Peyer's patch (tissue), 4 donors: ENCODE data around the gene BCR.

ENCODE experiments used
- POLR2A ChIP-seq, 2 donors: fragments of 450-650 bp; IDR thresholded peaks; one replicate each; pipeline ENCODE4 v1.5.1; 2017; ENCODE audit warnings: antibody characterized with exemption in 2 of 2, mild to moderate bottlenecking in 2 of 2, moderate library complexity in 2 of 2
- TF ChIP-seq, protein P1 (sequence below), 6 experiments: fragments of 450-650 bp in 4 of 6; fragments of 200-600 bp in 2 of 6; sonication (generic) in 1 of 6; IDR thresholded peaks; one replicate each; pipeline ENCODE4 v1.5.1; 2017 to 2019; ENCODE audit warnings: antibody characterized with exemption in 6 of 6, mild to moderate bottlenecking in 3 of 6, moderate library complexity in 1 of 6

DNA sequence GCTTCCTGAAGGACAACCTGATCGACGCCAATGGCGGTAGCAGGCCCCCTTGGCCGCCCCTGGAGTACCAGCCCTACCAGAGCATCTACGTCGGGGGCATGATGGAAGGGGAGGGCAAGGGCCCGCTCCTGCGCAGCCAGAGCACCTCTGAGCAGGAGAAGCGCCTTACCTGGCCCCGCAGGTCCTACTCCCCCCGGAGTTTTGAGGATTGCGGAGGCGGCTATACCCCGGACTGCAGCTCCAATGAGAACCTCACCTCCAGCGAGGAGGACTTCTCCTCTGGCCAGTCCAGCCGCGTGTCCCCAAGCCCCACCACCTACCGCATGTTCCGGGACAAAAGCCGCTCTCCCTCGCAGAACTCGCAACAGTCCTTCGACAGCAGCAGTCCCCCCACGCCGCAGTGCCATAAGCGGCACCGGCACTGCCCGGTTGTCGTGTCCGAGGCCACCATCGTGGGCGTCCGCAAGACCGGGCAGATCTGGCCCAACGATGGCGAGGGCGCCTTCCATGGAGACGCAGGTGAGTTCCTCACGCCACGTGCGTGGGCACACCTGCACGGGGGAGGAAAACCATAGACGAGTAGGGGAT lies 1.5 kb downstream of the BCR start:
- TF ChIP-seq, protein P1, sequence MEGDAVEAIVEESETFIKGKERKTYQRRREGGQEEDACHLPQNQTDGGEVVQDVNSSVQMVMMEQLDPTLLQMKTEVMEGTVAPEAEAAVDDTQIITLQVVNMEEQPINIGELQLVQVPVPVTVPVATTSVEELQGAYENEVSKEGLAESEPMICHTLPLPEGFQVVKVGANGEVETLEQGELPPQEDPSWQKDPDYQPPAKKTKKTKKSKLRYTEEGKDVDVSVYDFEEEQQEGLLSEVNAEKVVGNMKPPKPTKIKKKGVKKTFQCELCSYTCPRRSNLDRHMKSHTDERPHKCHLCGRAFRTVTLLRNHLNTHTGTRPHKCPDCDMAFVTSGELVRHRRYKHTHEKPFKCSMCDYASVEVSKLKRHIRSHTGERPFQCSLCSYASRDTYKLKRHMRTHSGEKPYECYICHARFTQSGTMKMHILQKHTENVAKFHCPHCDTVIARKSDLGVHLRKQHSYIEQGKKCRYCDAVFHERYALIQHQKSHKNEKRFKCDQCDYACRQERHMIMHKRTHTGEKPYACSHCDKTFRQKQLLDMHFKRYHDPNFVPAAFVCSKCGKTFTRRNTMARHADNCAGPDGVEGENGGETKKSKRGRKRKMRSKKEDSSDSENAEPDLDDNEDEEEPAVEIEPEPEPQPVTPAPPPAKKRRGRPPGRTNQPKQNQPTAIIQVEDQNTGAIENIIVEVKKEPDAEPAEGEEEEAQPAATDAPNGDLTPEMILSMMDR (IDR thresholded peaks at IDR 0.05): no peak
- TF ChIP-seq POLR2A (IDR thresholded peaks at IDR 0.05): no peak
